GF-D8 (cell line): ENCODE data around the gene LIMK2.
"Not testable (repeated sequence)": the region's sequence is repeated elsewhere in the genome, so short reads cannot be mapped to it uniquely, and the experiment has no call there.

ENCODE experiments used
- DNase-seq: peaks from one replicate; lab custom pipeline; 2025; lab: John Stamatoyannopoulos, UW

LIMK2 gene

GRCh38 chr22:31211862-31212730 lies at the start of gene LIMK2:
LIMK2 (plus strand) TSS chr22:31212298; CDS start chr22:31212409, 111 bp downstream.
- peak; percentile 73 for DNase-seq

DNA sequence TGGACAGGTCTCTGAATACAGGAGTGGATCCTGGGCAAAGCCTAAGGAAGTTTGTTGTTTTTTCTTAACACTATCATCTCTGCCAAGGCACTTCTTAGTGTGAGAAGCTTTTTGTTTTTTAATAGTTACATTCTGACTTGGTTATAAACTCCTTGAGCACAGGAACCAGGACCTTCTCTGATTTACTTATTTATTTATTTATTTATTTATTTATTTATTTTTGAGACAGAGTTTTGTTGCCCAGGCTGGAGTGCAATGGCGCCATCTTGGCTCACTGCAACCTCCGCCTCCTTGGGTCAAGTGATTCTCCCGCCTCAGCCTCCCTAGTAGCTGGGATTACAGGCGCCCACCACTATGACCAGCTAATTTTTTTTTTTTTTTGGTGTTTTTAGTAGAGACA lies 41.1 kb upstream of the LIMK2 start:
- DNase-seq: no peak

DNA sequence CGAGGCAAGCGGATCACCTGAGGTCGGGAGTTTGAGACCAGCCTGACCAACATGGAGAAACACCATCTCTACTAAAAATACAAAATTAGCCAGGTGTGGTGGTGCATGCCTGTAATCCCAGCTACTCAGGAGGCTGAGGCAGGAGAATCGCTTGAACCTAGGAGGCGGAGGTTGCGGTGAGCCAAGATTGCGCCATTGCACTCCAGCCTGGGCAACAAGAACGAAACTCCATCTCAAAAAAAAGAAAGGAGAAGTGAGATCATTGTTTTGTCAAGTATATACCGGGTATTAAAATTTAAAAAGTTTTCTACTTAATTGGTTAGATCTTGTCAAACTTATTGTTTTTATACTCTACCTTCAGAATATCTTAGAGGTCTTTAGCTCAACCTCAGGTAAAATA lies 40.4 kb upstream of the LIMK2 start:
- not testable (repeated sequence) for DNase-seq

- no peak for DNase-seq
Measured at GRCh38 chr22:31173386-31174145, 38.5 kb upstream of the LIMK2 start.

DNA sequence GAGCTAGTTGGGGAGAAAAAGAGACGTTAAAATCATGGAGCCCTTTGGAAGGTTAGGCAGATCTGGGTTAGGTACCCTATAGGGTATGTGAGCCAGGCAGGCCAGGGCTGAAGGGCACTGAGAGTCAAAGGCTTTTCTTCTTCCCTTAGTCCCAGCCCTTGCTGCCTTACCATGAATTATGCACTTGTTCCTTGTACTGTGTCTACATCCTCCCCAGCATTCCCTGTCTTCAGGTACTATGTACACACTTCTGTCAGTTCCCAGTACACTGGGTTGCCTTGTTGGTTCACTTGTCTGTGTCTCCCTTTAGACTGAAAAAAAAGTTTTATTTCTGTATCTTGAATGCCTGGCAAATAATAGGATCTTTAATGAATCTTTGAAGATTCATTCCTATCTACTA lies 35.2 kb upstream of the LIMK2 start:
- no peak for DNase-seq

DNA sequence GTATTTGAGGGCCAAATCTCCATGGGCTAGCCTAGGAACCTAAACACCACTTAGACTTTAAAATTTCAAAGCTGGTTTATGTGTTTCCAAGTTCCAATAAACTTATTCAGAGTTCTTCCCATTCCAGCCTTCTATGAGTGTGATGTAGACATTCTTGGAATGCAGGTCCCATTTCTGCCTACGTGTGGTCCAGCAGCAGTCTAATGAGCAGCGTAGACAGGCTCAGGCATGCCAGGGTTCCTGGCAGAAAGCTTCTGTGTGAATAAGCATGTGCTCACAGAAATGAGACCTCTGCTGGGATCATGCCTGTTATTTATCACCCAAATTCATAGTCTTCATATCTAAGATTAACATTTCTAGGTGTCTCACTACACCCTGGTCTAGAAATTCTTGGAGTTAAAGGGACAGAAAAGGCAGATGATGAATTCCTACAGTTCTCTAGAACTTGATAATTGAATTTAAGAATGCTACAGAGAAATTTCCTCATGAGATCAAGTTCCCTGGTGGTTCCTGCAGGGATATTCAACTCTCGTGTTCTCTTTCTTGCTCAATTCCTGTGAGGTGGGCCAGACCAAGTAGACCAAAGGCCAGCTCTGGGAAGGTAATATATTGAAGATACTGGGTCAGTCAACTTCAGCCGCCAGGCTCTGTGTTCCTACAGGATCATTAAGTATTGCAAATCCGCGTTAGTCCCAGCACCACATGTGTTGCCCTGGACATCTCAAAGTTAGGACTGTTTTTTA lies 34.5 kb upstream of the LIMK2 start:
- DNase-seq: no peak

- no peak for DNase-seq
Measured at GRCh38 chr22:31178859-31179258, 33.2 kb upstream of the LIMK2 start.

DNA sequence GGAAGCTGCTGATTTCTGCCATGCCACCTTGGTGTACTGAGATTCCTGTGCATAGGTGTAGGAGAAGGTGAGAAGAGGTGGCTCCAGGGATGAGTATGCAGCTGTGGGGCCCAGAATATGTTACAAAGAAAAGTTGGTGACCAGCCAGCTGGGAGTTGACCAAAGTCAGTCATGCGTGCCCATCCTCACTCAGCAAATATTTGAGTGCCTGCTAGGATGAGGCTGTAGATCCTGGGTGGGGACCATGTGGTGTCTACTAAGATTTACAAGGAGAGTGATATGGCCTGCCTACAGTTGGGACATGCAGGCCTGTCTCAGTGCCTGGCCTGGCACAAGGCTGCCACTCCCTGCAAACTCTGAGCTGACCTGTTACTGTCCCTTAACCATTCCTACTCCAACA lies 32.8 kb upstream of the LIMK2 start:
- DNase-seq: no peak

DNA sequence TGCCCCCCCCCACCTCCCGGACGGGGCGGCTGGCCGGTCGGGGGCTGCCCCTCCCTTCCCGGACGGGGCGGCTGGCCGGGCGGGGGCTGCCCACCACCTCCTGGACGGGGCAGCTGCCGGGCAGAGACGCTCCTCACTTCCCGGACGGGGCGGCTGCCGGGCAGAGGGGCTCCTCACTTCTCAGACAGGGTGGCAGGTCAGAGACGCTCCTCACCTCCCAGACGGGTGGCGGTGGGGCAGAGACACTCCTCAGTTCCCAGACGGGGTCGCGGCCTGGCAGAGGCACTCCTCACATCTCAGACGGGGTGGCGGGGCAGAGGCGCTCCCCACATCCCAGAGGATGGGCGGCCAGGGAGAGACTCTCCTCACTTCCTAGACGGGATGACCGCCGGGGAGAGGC lies 28.1 kb upstream of the LIMK2 start:
- no peak for DNase-seq

DNA sequence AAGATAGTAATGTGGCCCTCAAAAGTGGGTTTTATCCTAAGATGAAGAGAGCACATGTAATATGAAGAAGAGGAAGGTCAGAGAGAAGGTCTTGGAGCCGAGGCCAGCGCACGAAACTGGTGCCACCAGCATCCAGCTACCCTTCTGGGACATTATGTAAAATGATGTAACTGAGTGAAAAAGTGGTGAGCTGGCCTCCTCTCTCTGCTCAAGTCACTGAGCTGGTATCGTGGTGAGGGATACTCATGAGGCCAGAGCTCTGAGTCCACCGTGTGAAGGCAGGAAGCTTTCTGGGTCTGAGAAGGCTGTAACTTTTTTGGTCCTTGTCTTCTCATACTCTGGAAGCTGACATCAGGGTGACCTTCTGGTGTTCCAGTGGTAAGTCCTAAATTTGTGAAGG lies 27.0 kb upstream of the LIMK2 start:
- no peak for DNase-seq

DNA sequence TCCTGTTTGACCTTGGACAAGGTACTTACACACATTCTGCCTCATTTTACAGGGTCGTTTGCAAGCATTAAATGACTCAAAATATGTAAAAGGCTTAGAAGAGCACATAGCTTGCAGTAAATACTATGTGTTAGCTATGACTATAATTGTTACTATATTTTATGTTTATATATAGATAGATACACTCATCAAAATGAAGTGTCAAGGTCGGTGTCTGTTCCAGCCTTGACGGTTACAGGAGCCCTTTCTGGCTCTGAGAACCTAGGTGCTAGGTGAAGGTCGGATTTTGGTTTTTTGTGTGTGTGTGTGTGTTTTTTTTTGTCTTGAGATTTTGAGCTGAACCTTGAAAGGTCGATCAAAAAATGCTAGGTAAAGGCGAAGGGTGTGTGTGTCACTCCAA lies 24.5 kb upstream of the LIMK2 start:
- no peak for DNase-seq

- DNase-seq: peak; percentile 25
Measured at GRCh38 chr22:31192513-31192912, 19.6 kb upstream of the LIMK2 start.

DNA sequence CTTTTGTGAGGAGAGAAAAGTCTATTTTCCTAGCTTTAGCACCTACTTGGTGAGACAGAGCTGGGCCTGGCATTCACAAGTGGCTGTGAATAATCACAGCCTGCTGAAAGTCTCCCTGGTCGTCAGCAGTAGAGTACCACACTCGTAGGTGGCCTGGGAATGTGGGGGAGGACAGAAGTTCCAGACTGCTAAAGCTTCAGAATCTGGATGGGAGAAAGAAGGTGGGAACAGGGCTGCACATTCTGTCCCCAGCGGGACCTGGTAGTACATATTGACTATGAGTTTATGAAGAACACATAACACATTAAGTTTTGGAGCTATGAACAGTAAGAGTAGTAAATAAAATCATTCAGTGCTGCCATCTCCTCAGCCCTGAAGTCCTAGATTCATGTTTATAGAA lies 19.0 kb upstream of the LIMK2 start:
- no peak for DNase-seq

DNA sequence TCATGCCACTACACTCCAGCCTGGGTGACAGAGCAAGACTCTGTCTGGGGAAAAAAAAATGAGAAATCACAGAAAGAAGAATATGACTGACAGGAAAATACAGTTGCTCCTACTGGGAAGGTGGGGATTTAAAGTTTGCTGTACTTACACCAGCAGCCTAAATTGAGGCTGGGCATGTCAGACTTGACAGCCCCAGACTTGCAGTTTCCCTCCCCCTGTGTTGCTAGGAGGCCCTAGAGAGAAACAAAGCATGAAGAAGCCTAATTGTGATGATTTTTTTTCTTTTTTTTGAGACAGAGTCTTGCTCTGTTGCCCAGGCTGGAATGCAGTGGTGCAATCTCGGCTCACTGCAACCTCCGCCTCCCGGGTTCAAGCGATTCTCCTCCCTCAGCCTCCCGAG lies 17.4 kb upstream of the LIMK2 start:
- DNase-seq: not testable (repeated sequence)

DNA sequence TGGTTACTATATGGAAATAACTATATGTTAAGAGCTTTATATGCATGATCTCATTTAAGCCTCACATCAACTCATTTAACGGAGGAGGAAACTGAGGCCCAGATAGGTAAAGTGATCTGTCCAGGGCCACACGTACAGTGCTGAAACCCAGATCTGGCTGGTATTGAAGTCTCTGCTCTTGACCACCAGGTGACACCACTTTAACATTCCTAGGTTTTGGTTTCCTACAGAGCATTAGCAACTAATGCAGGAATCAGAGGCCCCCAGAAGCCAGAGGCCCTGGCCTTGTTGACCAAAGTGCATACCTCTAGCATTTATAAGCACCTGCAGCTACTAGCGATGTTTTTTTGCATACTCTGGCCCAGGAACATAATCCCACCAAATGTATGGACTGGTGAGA lies 12.9 kb upstream of the LIMK2 start:
- no peak for DNase-seq

GRCh38 chr22:31204352-31204984 lies 7.6 kb upstream of the LIMK2 start:
- DNase-seq: not testable (repeated sequence)

- DNase-seq: not testable (repeated sequence)
Measured at GRCh38 chr22:31205059-31205458, 7.0 kb upstream of the LIMK2 start.

DNA sequence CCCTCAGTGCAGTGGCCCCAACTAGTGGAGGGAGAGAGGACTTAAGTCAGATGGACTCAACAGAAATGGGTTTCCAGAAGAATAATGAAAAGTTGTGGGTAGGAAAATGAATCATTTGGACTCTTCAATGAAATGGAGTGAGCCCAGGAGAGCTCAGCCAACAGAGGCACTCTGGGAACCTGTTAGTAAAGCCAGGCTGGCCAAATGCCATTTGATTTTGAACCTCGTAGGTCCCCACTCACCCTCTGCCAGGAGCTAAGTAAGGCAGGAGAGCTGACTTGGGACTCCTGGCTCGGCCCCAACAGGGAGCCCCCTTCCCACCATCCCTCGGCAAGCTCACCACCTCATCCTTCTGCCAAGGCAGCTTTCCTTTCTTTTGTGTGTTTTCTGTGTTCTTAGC lies 5.6 kb upstream of the LIMK2 start:
- not testable (repeated sequence) for DNase-seq

DNA sequence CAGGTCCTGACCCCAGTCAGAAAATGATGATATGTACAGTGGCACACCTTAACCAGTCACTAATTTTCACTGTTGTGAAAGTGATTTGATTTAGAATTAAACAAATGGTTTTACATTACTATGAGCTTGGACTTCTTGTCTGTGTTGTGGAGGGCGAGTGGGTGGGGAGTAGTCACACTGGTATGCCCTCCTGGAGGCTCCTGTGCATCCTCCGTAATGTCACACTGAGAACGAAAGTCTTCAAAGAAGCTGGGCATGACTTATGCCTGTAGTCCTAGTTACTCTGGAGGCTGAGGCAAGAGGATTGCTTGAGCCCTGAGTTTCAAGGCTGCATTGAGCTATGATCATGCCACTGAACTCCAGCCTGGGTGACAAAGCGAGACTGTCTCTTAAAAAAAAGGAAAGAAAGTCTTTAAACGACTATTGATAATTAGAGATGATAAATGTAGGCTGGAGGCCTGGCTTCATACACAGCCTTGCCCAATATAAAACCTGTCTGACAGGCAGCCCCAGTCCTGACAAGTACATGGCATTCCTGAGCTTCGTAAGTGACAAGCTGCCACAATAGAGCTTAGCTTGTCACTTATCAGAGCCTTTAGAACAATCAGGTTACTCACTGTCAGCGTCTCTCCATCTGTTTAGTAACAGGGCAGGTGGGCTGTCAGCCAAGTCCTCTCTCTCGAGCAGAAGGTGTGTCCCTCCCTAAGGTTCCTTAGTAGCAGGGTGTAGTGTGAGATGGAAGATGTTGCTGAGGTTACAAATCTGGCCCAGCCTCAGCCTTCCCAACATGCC lies 5.0 kb upstream of the LIMK2 start:
- no peak for DNase-seq

DNA sequence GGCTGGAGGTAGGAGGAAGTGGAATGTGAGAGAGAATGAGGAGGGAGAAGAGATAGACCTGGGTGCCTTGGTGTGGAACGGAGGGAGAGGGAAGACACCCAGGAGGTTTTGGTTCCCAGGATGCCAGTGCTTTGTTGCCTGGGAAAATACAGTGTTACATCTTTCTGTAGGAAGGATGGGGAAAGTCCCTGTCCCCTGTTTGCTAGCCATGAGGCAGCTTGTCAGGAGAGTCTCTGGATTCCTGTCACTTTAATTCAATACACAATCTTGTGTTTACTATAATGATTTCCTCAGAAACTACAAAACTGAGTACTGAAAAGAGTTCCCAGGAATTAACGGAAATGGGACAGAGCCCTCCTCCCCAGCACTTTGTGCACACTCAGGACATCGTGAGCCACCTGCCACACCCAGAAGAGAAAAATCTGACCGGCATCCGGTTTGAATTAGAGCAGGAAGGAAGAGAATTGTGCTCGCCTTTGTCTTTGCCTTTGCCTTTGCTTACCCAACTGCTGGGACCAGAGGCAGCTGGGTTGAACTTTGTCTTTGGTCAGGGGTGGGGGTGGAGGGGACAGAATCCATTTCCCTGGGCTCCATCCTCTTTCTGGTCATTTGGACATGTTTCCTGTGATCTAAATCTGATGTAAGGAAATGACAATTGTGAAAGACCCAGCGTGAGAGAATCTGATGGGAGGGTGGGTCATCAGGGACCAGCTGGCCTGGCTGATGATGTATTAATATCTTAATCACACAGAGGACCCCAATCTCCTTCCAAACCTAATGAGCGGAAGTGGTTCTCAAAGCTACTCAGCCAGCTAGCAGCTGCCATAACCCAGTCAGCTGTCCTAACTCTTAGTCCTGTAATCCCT lies 1.3 kb upstream of the LIMK2 start:
- DNase-seq: no peak
